SK-N-SH treated with all-trans-retinoic acid at 6 μM for 48 hours (cell line): Measurements from ENCODE around the gene NECTIN4.

Source experiments
- CREB5 ChIP-seq: fragments of 250-450 bp; sonication (Bioruptor Pico); IDR thresholded peaks from 2 replicates; pipeline ENCODE4 v1.5.1; 2020; ENCODE audit warnings: low read depth, mild to moderate bottlenecking, moderate library complexity
- PATZ1 ChIP-seq: fragments of 250-450 bp; sonication (Bioruptor Pico); IDR thresholded peaks from 2 replicates; pipeline ENCODE4 v1.8.0; 2020; ENCODE audit warnings: mild to moderate bottlenecking, moderate library complexity, borderline replicate concordance
- SNAI2 ChIP-seq: fragments of 250-450 bp; sonication (Bioruptor Pico); IDR thresholded peaks from 2 replicates; pipeline ENCODE4 v1.5.0; 2020; ENCODE audit warnings: mild to moderate bottlenecking, moderate library complexity
- TCF4 ChIP-seq: fragments of 250-450 bp; sonication (Bioruptor Pico); IDR thresholded peaks from 2 replicates; pipeline ENCODE4 v1.8.0; 2021; ENCODE audit warnings: mild to moderate bottlenecking, moderate library complexity, borderline replicate concordance
- ZFP3 ChIP-seq: fragments of 250-450 bp; sonication (Bioruptor Pico); IDR thresholded peaks from 2 replicates; pipeline ENCODE4 v1.5.0; 2020; ENCODE audit warnings: mild to moderate bottlenecking, moderate library complexity
- ZFP30 ChIP-seq: fragments of 450-650 bp; formaldehyde crosslinking; IDR thresholded peaks from 2 replicates; pipeline ENCODE4 v1.5.0; 2022; ENCODE audit warnings: mild to moderate bottlenecking, moderate library complexity
- ZNF8 ChIP-seq: fragments of 450-650 bp; formaldehyde crosslinking; IDR thresholded peaks from 2 replicates; pipeline ENCODE4 v1.5.0; 2020; ENCODE audit warnings: mild to moderate bottlenecking, moderate library complexity

- TF ChIP-seq SNAI2 (CRISPR knock-in tag) (no peak), ZNF8 (CRISPR knock-in tag) (no peak), PATZ1 (CRISPR knock-in tag) (no peak), ZFP3 (CRISPR knock-in tag) (no peak), CREB5 (no peak), ZFP30 (CRISPR knock-in tag) (no peak), TCF4 (no peak)
Measured at GRCh38 chr1:161091796-161092507, 2.6 kb upstream of the NECTIN4 start.
